KMS-11 (cell line): ENCODE results near the gene SLC34A1.

Source experiments
- H2AFZ ChIP-seq: fragments of 200-600 bp; sonication (generic); 2 replicates; pipeline ENCODE4 v1.6.1; 2016; ENCODE audit warnings: antibody characterized with exemption, mixed run types, low read depth
- H3K27ac ChIP-seq: fragments of 200-600 bp; sonication (generic); 2 replicates; pipeline ENCODE4 v1.6.1; 2016; ENCODE audit warnings: mild to moderate bottlenecking, mixed run types
- H3K27me3 ChIP-seq: fragments of 200-600 bp; sonication (generic); 2 replicates; pipeline ENCODE4 v1.6.1; 2017; ENCODE audit warnings: mild to moderate bottlenecking, low read depth, mixed run types, moderate library complexity; ENCODE audit not compliant: insufficient read depth
- H3K36me3 ChIP-seq: fragments of 200-600 bp; sonication (generic); 2 replicates; pipeline ENCODE4 v1.6.1; 2017; ENCODE audit warnings: mild to moderate bottlenecking, mixed run types; ENCODE audit not compliant: insufficient read depth
- H3K4me1 ChIP-seq: fragments of 200-600 bp; sonication (generic); 2 replicates; pipeline ENCODE4 v1.6.1; 2016; ENCODE audit warnings: mild to moderate bottlenecking, low read depth, mixed run types; ENCODE audit not compliant: poor library complexity, severe bottlenecking
- H3K4me2 ChIP-seq: fragments of 200-600 bp; sonication (generic); 2 replicates; pipeline ENCODE4 v1.7.0; 2016; ENCODE audit warnings: mild to moderate bottlenecking, mixed run types
- H3K4me3 ChIP-seq: fragments of 200-600 bp; sonication (generic); IDR thresholded peaks from 2 replicates; pipeline ENCODE4 v1.6.1; 2017; ENCODE audit warnings: low read depth, low read length, mixed read lengths; ENCODE audit not compliant: insufficient read depth
- H3K79me2 ChIP-seq: fragments of 200-600 bp; sonication (generic); 2 replicates; pipeline ENCODE4 v1.6.1; 2016; ENCODE audit warnings: low read depth, mixed run types; ENCODE audit not compliant: insufficient read depth
- H3K9ac ChIP-seq: fragments of 200-600 bp; sonication (generic); 2 replicates; pipeline ENCODE4 v1.6.1; 2016; ENCODE audit warnings: mild to moderate bottlenecking, mixed run types
- H4K20me1 ChIP-seq: fragments of 200-600 bp; sonication (generic); 2 replicates; pipeline ENCODE4 v1.6.1; 2016; ENCODE audit warnings: mild to moderate bottlenecking, mixed run types; ENCODE audit not compliant: insufficient read depth
- CTCF ChIP-seq: fragments of 200-600 bp; sonication (generic); conservative IDR thresholded peaks from 2 replicates; pipeline ENCODE4 v1.6.1; 2017; ENCODE audit warnings: low read depth, mild to moderate bottlenecking, antibody characterized with exemption, low read length, moderate library complexity, mixed read lengths

Gene SLC34A1

GRCh38 chr5:177447611-177448243, 63.5 kb downstream of the SLC34A1 start:
- no peak overlapping the region for H3K9ac ChIP-seq

More at GRCh38 chr5:177447611-177448243, 63.5 kb downstream of the SLC34A1 start:
- H3K27me3 ChIP-seq: no peaks in the 10 kb centered on the region
- H2AFZ ChIP-seq: no peak overlapping the region
- H3K36me3 ChIP-seq: no peaks in the 10 kb centered on the region
- H4K20me1 ChIP-seq: no peaks in the 10 kb centered on the region
- H3K79me2 ChIP-seq: no peaks in the 10 kb centered on the region
- no peak overlapping the region for H3K27ac ChIP-seq
- H3K4me1 ChIP-seq: peaks cover 31% of the 10 kb centered on the region
- no peak for TF ChIP-seq CTCF
- no peak overlapping the region for H3K4me3 ChIP-seq
- no peak overlapping the region for H3K4me2 ChIP-seq
